Measurements from ENCODE around the gene RPS6KC1. TPM values are rescaled to one million over a fixed set of nuclear protein-coding genes. Genes with fewer than 3 reads are reported as not detected.

Gene RPS6KC1
- total RNA-seq, 1 donor from 2014 or later, result 13.0 TPM

DNA sequence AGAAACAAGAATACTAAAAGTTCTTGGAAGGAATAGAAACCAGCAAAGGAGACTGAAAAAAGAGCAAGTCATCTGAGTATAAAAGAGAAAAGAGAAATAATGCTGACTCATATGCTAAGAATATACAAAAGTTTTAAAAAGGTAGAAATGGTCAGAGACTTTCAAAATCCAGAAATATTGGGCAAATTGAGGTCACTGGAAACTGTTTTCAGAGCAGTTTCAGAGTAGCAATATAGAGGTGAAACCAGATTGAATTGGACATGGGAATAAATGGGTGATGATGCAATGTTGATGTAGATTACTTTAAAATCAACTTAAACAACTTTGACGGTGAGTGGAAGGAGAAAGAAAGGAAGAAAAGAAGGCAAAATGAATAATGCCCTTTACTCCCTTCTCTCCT, 1.8 kb upstream of the RPS6KC1 start:
- no peak overlapping the region for H3K4me3 Mint-ChIP-seq
- H3K36me3 Mint-ChIP-seq (ENCODE audit: low read depth), result peaks cover 14% of the 10 kb centered on the region
- ChIA-PET CTCF (no interaction called here), POLR2A (interaction anchor here (1.3 kb wide), 1 partner anchor 34 kb away, joined by 5 read pairs; the partner anchor contains the start of gene ANGEL2)
- ATAC-seq (ENCODE audit: low read depth) (no peak), DNase-seq (no peak)
- H3K9me3 Mint-ChIP-seq, result no peaks in the 10 kb centered on the region
- H3K4me1 Mint-ChIP-seq, result peaks cover 25% of the 10 kb centered on the region
- peaks cover 20% of the 10 kb centered on the region for H3K27me3 Mint-ChIP-seq
- no peak overlapping the region for H3K27ac Mint-ChIP-seq
- TF ChIP-seq, protein P1, sequence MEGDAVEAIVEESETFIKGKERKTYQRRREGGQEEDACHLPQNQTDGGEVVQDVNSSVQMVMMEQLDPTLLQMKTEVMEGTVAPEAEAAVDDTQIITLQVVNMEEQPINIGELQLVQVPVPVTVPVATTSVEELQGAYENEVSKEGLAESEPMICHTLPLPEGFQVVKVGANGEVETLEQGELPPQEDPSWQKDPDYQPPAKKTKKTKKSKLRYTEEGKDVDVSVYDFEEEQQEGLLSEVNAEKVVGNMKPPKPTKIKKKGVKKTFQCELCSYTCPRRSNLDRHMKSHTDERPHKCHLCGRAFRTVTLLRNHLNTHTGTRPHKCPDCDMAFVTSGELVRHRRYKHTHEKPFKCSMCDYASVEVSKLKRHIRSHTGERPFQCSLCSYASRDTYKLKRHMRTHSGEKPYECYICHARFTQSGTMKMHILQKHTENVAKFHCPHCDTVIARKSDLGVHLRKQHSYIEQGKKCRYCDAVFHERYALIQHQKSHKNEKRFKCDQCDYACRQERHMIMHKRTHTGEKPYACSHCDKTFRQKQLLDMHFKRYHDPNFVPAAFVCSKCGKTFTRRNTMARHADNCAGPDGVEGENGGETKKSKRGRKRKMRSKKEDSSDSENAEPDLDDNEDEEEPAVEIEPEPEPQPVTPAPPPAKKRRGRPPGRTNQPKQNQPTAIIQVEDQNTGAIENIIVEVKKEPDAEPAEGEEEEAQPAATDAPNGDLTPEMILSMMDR (IDR thresholded peaks at IDR 0.05), result no peak
- intact Hi-C loops (cut with micrococcal nuclease), result no loop called here

DNA sequence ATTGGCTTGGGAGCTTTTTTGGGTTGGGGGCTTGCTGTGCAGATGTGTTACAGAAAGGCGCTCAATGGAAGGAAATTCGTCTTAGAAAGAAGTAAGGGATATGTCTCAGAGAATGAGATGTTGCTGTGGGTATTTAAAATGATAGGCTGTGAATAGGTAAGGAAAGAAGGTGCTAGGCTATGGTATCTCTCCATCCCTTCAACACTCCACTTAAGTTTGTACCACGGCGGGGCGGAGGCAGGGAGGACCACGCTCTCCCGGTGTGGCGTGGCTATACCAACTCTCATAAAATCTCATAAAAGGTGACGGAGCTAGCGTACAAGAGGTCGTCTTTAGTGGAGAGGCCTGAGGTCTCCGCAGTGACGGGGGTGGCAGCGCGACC, 305 bp upstream of the RPS6KC1 start:
- peaks cover 20% of the 10 kb centered on the region for H3K27me3 Mint-ChIP-seq
- no peaks in the 10 kb centered on the region for H3K9me3 Mint-ChIP-seq
- DNase-seq, result no peak
- H3K4me3 Mint-ChIP-seq, result peak overlapping the region; percentile 97
- ChIA-PET POLR2A (interaction anchor here (0.6 to 1.5 kb wide), 9 partner anchors 14 to 1230 kb away, joined by 3 to 5 read pairs (median 3); partner anchors contain the start of genes ANGEL2, NSL1, SMYD2 and TATDN3), CTCF (no interaction called here)
- TF ChIP-seq, protein P1 (IDR thresholded peaks at IDR 0.05), result no peak
- intact Hi-C loops (cut with micrococcal nuclease), result loop anchor here (1.0 to 5.0 kb wide), 4 partner anchors 35 to 260 kb away; partner anchors contain the start of genes ANGEL2, FLVCR1, NSL1 and TATDN3
- peak; percentile 18 for ATAC-seq (ENCODE audit: low read depth)
- H3K4me1 Mint-ChIP-seq, result peaks cover 25% of the 10 kb centered on the region
- H3K36me3 Mint-ChIP-seq (ENCODE audit: low read depth), result peaks cover 17% of the 10 kb centered on the region
- peak overlapping the region; percentile 87 for H3K27ac Mint-ChIP-seq

- peaks cover 17% of the 10 kb centered on the region for H3K36me3 Mint-ChIP-seq (ENCODE audit: low read depth)
- intact Hi-C loops (cut with micrococcal nuclease), result loop anchor here (1.0 to 5.0 kb wide), 4 partner anchors 37 to 261 kb away; partner anchors contain the start of genes ANGEL2, FLVCR1, NSL1 and TATDN3
- H3K27me3 Mint-ChIP-seq, result peaks cover 20% of the 10 kb centered on the region
- peak overlapping the region; percentile 92 for H3K27ac Mint-ChIP-seq
- TF ChIP-seq, protein P1 (IDR thresholded peaks at IDR 0.05), result no peak
- H3K4me3 Mint-ChIP-seq, result peak overlapping the region; percentile 97
- no peaks in the 10 kb centered on the region for H3K9me3 Mint-ChIP-seq
- CTCF ChIA-PET, result interaction anchor here (0.5 kb wide), 1 partner anchor 67 kb away, joined by 3 read pairs; no protein-coding TSS in a partner anchor
- POLR2A ChIA-PET, result interaction anchor here (0.6 to 1.5 kb wide), 3 partner anchors 15 to 36 kb away, joined by 3 to 4 read pairs (median 3); partner anchors contain the start of gene ANGEL2
- no peak for DNase-seq
- H3K4me1 Mint-ChIP-seq, result peaks cover 25% of the 10 kb centered on the region
- no peak for ATAC-seq (ENCODE audit: low read depth)
These were observed 801 bp downstream of the RPS6KC1 start for GRCh38 chr1:213051881-213052202.

DNA sequence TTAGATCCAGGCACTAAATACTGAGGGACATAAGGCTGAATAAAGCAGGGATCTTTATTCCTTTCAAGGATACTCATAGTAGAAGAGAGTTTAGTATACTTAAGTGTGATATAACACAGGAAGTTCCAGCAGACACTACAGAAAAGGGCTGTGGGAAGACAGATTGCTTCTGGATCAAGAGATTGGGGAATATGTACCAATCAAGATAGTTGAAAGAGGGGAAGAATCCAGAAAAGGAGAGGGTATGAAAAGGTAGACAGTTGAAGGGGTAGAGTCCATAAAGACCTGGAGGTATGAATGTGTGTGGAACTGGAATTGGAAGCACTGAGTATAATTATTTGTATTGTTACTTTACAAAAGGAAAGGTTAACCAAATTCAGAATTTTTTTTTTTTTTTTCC, 2.4 kb downstream of the RPS6KC1 start:
- Mint-ChIP-seq H3K9me3 (no peaks in the 10 kb centered on the region), H3K27ac (no peak overlapping the region), H3K4me3 (no peak overlapping the region), H3K4me1 (peaks cover 25% of the 10 kb centered on the region), H3K36me3 (ENCODE audit: low read depth) (peaks cover 17% of the 10 kb centered on the region), H3K27me3 (peaks cover 10% of the 10 kb centered on the region)
- DNase-seq, result no peak
- intact Hi-C loops (cut with micrococcal nuclease), result loop anchor here (5.0 kb wide), 1 partner anchor 54 kb away; no protein-coding TSS in a partner anchor
- POLR2A ChIA-PET, result no interaction called here
- no peak for ATAC-seq (ENCODE audit: low read depth)
- CTCF ChIA-PET, result no interaction called here
- TF ChIP-seq, protein P1 (IDR thresholded peaks at IDR 0.05), result no peak

DNA sequence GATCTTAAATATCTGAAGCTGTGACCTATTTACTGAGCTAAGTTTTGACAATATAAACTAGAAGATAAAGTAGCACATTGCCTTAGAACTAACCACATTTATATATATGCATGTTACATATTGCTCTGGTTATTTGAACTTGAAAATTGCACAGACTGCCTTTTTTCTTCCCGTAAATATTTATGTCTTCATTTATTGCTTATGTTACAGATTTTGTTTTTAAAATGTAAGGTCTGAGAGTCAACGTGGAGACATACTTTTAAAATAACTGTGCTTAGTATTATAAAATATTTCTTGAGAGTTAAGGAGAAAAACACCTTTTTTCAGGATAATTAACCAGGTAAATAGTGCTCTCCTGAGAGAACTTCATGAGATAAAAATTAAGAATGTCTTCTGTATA, 3.1 kb downstream of the RPS6KC1 start:
- Mint-ChIP-seq H3K4me1 (peaks cover 25% of the 10 kb centered on the region), H3K4me3 (no peak overlapping the region), H3K27ac (no peak overlapping the region), H3K27me3 (peaks cover 3% of the 10 kb centered on the region), H3K36me3 (ENCODE audit: low read depth) (peaks cover 17% of the 10 kb centered on the region), H3K9me3 (peaks cover under 1% of the 10 kb centered on the region)
- DNase-seq (no peak), ATAC-seq (ENCODE audit: low read depth) (no peak)
- intact Hi-C loops (cut with micrococcal nuclease), result loop anchor here (5.0 kb wide), 1 partner anchor 53 kb away; no protein-coding TSS in a partner anchor
- CTCF ChIA-PET, result no interaction called here
- POLR2A ChIA-PET, result no interaction called here
- TF ChIP-seq, protein P1 (IDR thresholded peaks at IDR 0.05), result no peak

All from activated B cell treated with CpG ODN at 0.5 μM for 24 hours (primary cell).